GM19025 (cell line): ENCODE measurements around the gene ZNF213.

ENCODE experiments used
- ATAC-seq: cut with Tn5 transposase; IDR thresholded peaks from one replicate; pipeline ENCODE4 v1.9.1; 2021; ENCODE audit warnings: mild to moderate bottlenecking, low read depth, moderate library complexity; ENCODE audit not compliant: unreplicated experiment

Gene ZNF213

GRCh38 chr16:3188675-3188924, 53.8 kb downstream of the ZNF213 start:
- ATAC-seq = no peak

DNA sequence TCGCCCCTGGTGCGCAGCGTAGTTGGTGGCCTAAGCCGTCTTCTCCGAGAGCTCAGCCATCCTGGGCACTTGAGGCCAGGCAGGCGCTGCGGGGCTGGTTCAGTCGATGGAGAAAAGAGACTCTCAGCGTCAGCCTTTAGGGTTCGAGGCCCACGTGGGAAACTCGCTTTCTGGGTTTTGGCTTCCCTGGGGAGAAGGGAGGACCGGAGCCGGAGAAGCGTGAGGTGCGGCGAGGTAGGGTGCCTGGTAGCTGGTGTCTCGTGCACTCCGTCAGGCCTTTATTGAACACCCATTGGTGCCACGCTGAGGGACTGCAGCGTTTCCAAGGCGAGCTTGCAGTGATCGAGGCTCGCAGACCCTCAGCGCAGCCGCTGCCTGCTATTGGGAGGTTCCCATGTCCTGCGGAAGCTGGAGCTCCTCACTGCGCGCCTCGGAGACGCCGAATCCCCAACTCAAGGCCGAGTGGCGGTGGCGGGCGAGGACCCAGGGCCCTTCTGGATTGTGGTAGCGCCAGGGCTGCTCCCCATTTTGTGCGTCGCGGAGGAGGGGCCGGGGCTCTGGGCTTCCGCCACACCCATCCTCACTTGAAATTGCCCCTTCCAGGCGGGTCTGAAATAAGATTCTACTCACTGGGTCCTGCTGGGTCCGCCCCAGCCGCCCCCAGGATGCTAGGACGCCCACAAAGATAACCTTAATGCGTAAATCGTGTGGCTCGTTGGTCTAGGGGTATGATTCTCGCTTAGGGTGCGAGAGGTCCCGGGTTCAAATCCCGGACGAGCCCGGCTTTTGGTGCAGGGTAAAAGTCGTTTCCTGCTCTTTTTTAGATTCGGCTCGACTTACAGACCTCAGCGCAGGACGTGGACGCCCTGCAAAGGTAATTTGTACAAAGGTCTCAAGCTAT, 54.3 kb downstream of the ZNF213 start:
- ATAC-seq = no peak

- no peak for ATAC-seq
Observed at GRCh38 chr16:3189869-3190268, 55.0 kb downstream of the ZNF213 start.

GRCh38 chr16:3190949-3191353, 56.1 kb downstream of the ZNF213 start:
- ATAC-seq = no peak
